PC-9 (cell line): Measurements from ENCODE around the gene ETS1. TPM values are rescaled to one million over a fixed set of nuclear protein-coding genes. Genes with fewer than 3 reads are reported as not detected.

Experiments used
- BruUV-seq: library from RNA; stranded (reverse); fragments of 400-500 nt; replicated peaks from 2 replicates; lab custom pipeline; 2021; lab: Mats Ljungman, UMichigan
- CTCF ChIA-PET: fragments of 300-600 bp; sonication (Branson Sonifier 250); formaldehyde crosslinking; loops from one replicate; lab custom pipeline; 2022; ENCODE audit warnings: antibody characterized with exemption; lab: Charles Lee
- POLR2A ChIA-PET: fragments of 300-600 bp; sonication (Branson Sonifier 250); formaldehyde crosslinking; loops from one replicate; lab custom pipeline; 2022; ENCODE audit warnings: antibody characterized with exemption; ENCODE audit not compliant: unreplicated experiment; lab: Charles Lee
- DNase-seq, 2 experiments: peaks; one replicate each; pipeline versions ENCODE4 v3.0.0 to v3.0.0-alpha.2; 2015 to 2022; ENCODE audit warnings: mixed read lengths in 1 of 2
- H2AFZ ChIP-seq: fragments of 200-600 bp; sonication (generic); 2 replicates; pipeline ENCODE4 v1.8.1; 2017; ENCODE audit warnings: antibody characterized with exemption
- H3F3A ChIP-seq: fragments of 200-600 bp; sonication (generic); 2 replicates; pipeline ENCODE4 v1.8.1; 2017; ENCODE audit warnings: antibody characterized with exemption, mild to moderate bottlenecking, low read depth; ENCODE audit not compliant: insufficient read depth
- H3K27ac ChIP-seq: fragments of 200-600 bp; sonication (generic); 2 replicates; pipeline ENCODE4 v1.6.1; 2016; ENCODE audit warnings: mixed run types
- H3K27me3 ChIP-seq: fragments of 200-600 bp; sonication (generic); 2 replicates; pipeline ENCODE4 v1.6.1; 2016; ENCODE audit warnings: low read depth, mixed run types; ENCODE audit not compliant: insufficient read depth
- H3K36me3 ChIP-seq: fragments of 200-600 bp; sonication (generic); 2 replicates; pipeline ENCODE4 v1.6.1; 2016; ENCODE audit warnings: low read depth, mixed run types
- H3K4me1 ChIP-seq: fragments of 200-600 bp; sonication (generic); replicated peaks from 2 replicates; pipeline ENCODE4 v1.6.1; 2016; ENCODE audit warnings: mixed run types; ENCODE audit not compliant: insufficient read depth
- H3K4me2 ChIP-seq: fragments of 200-600 bp; sonication (generic); 2 replicates; pipeline ENCODE4 v1.6.1; 2017; ENCODE audit warnings: mixed run types
- H3K4me3 ChIP-seq: fragments of 200-600 bp; sonication (generic); 2 replicates; pipeline ENCODE4 v1.6.1; 2016; ENCODE audit warnings: mixed run types
- H3K79me2 ChIP-seq: fragments of 200-600 bp; sonication (generic); 2 replicates; pipeline ENCODE4 v1.6.1; 2017; ENCODE audit warnings: low read depth, mixed run types
- H3K9me2 ChIP-seq: fragments of 200-600 bp; sonication (generic); 2 replicates; pipeline ENCODE4 v1.8.1; 2017; ENCODE audit warnings: mild to moderate bottlenecking; ENCODE audit not compliant: insufficient read depth
- H3K9me3 ChIP-seq: fragments of 200-600 bp; sonication (generic); 2 replicates; pipeline ENCODE4 v1.8.1; 2016; ENCODE audit warnings: low read depth; ENCODE audit not compliant: insufficient read depth
- H4K20me1 ChIP-seq: fragments of 200-600 bp; sonication (generic); 2 replicates; pipeline ENCODE4 v1.8.1; 2017; ENCODE audit not compliant: insufficient read depth
- EZH2 ChIP-seq: fragments of 200-600 bp; sonication (generic); IDR thresholded peaks from 2 replicates; pipeline ENCODE4 v1.8.0; 2017; ENCODE audit warnings: antibody characterized with exemption, low read depth
- intact Hi-C: fragments of 100-400 bp; cut with micrococcal nuclease; formaldehyde crosslinking; loops from one replicate; pipeline ENCODE4 v1.10.0; 2022; ENCODE audit not compliant: unreplicated experiment
- total RNA-seq: library from RNA; stranded (reverse); gene quantifications from 2 replicates; pipeline ENCODE4 v1.2.3, GENCODE V29; 2021
- TF ChIP-seq, protein P1 (sequence below): fragments of 200-600 bp; sonication (generic); conservative IDR thresholded peaks from 2 replicates; pipeline ENCODE4 v1.6.1; 2017; ENCODE audit warnings: mixed run types, antibody characterized with exemption, mild to moderate bottlenecking, moderate library complexity

ETS1 gene
- total RNA-seq, 1 experiment from 2014 or later: 23.3 TPM

DNA sequence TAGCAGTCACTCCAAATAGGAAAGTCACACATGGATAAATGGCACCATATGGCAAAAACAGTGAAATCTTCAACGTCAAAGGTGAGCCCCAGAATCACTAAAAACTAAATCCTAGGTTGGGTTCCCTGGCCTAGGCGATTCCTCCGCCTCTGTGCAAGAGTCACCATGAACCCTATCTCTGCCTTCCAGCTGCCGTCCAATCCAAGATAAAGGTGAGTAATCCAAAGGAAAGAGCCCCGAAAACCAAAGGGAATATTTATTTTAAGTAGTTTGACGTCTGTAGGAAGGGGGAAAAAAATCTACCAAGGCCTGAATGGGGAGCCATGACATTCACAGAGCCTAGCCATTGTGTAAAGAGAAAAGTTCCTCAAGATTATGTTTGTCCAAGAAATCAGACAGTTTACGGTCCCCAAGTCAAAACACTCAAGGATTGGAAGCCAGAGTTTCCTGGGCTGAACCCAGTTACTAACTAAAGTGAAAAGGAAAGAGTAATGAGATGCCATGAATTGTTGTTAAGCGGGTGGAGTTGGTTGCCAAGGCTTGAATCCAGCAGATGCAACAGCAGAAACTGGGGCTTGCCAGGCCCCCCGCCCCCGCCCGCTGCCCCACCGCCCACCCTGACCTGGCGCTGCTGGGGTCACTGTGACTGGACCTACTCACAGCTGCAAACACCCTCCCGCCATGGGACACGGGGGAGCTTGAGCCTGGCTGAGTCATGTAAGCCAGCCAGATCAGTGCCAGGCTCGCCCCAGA is 39.7 kb upstream of the ETS1 start:
- intact Hi-C loops: loop anchor here (1.0 kb wide), 2 partner anchors 160 to 470 kb away; no protein-coding TSS in a partner anchor
- ChIA-PET CTCF (no interaction called here), POLR2A (no interaction called here)
- DNase-seq: no peak
- no peak overlapping the region for H2AFZ ChIP-seq
- no peaks in the 10 kb centered on the region; the same call in 1 of the 2 replicates for H3F3A ChIP-seq
- no peaks in the 10 kb centered on the region for H3K9me2 ChIP-seq
- no peaks in the 10 kb centered on the region for H3K9me3 ChIP-seq
- H3K27ac ChIP-seq: no peak overlapping the region
- no peaks in the 10 kb centered on the region for H4K20me1 ChIP-seq
- peaks cover 23% of the 10 kb centered on the region for H3K4me1 ChIP-seq
- H3K4me3 ChIP-seq: no peak overlapping the region
- TF ChIP-seq EZH2: no peak
- TF ChIP-seq, protein P1, sequence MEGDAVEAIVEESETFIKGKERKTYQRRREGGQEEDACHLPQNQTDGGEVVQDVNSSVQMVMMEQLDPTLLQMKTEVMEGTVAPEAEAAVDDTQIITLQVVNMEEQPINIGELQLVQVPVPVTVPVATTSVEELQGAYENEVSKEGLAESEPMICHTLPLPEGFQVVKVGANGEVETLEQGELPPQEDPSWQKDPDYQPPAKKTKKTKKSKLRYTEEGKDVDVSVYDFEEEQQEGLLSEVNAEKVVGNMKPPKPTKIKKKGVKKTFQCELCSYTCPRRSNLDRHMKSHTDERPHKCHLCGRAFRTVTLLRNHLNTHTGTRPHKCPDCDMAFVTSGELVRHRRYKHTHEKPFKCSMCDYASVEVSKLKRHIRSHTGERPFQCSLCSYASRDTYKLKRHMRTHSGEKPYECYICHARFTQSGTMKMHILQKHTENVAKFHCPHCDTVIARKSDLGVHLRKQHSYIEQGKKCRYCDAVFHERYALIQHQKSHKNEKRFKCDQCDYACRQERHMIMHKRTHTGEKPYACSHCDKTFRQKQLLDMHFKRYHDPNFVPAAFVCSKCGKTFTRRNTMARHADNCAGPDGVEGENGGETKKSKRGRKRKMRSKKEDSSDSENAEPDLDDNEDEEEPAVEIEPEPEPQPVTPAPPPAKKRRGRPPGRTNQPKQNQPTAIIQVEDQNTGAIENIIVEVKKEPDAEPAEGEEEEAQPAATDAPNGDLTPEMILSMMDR: no peak
- H3K4me2 ChIP-seq: no peak overlapping the region
- H3K27me3 ChIP-seq: no peaks in the 10 kb centered on the region
- no peaks in the 10 kb centered on the region for H3K36me3 ChIP-seq
- BruUV-seq: no TSS peak
- H3K79me2 ChIP-seq: no peaks in the 10 kb centered on the region

- ChIA-PET CTCF (no interaction called here), POLR2A (interaction anchor here (0.6 kb wide), 1 partner anchor 101 kb away, joined by 3 read pairs; no protein-coding TSS in a partner anchor)
- no peaks in the 10 kb centered on the region for H3K9me2 ChIP-seq
- no peak overlapping the region for H2AFZ ChIP-seq
- no peak overlapping the region for H3K27ac ChIP-seq
- no peaks in the 10 kb centered on the region; the same call in 1 of the 2 replicates for H3F3A ChIP-seq
- TF ChIP-seq, protein P1: no peak
- TF ChIP-seq EZH2: no peak
- no peaks in the 10 kb centered on the region for H3K36me3 ChIP-seq
- peaks cover 23% of the 10 kb centered on the region for H3K4me1 ChIP-seq
- H3K4me2 ChIP-seq: no peak overlapping the region
- no peak overlapping the region for H3K4me3 ChIP-seq
- H4K20me1 ChIP-seq: no peaks in the 10 kb centered on the region
- no peaks in the 10 kb centered on the region for H3K9me3 ChIP-seq
- no TSS peak for BruUV-seq
- intact Hi-C loops: loop anchor here (1.0 to 2.0 kb wide), 2 partner anchors 103 to 158 kb away; no protein-coding TSS in a partner anchor
- DNase-seq: no peak
- H3K79me2 ChIP-seq: no peaks in the 10 kb centered on the region
- H3K27me3 ChIP-seq: no peaks in the 10 kb centered on the region
These were observed 38.4 kb upstream of the ETS1 start for GRCh38 chr11:128625746-128626145.

DNA sequence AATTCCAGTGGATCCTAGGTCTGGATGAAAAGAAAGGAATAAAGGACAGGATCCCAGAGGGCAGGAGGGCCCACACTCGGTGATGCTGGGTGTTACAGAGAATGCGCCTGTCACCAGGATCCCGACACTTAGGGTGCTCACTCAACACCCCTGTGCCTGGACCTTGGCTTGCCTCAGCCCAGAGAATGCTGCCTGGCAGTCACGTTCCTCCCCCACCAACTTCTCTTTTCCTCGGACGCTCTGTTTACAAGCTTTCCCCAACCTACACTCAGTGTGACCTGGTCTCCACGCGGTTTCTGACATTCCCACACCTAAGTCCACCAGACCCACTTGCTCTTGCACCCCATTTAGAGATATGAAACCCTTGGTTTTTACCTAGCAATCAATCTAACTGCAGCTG is 38.0 kb upstream of the ETS1 start:
- Histone ChIP-seq H3F3A (no peaks in the 10 kb centered on the region; the same call in 1 of the 2 replicates), H3K36me3 (no peaks in the 10 kb centered on the region), H3K79me2 (no peaks in the 10 kb centered on the region), H2AFZ (no peak overlapping the region), H3K4me3 (no peak overlapping the region), H3K4me1 (peaks cover 23% of the 10 kb centered on the region), H3K27ac (no peak overlapping the region), H3K27me3 (no peaks in the 10 kb centered on the region), H4K20me1 (no peaks in the 10 kb centered on the region), H3K4me2 (no peak overlapping the region), H3K9me2 (no peaks in the 10 kb centered on the region), H3K9me3 (no peaks in the 10 kb centered on the region)
- POLR2A ChIA-PET: interaction anchor here (0.6 kb wide), 1 partner anchor 100 kb away, joined by 3 read pairs; no protein-coding TSS in a partner anchor
- DNase-seq: no peak
- intact Hi-C loops: loop anchor here (2.0 kb wide), 1 partner anchor 103 kb away; no protein-coding TSS in a partner anchor
- TF ChIP-seq, protein P1: no peak
- TF ChIP-seq EZH2: no peak
- CTCF ChIA-PET: no interaction called here
- no TSS peak for BruUV-seq
